Neural cell (in vitro differentiated cells): ENCODE data around the gene BRICD5.

Experiments used
- CTCF ChIP-seq: fragments of 450-650 bp; IDR thresholded peaks from 2 replicates; pipeline ENCODE4 v1.5.1; 2014; ENCODE audit warnings: antibody characterized with exemption, mild to moderate bottlenecking, moderate library complexity; ENCODE audit not compliant: poor library complexity, severe bottlenecking
- EP300 ChIP-seq: fragments of 450-650 bp; conservative IDR thresholded peaks from 2 replicates; pipeline ENCODE4 v1.6.1; 2014; ENCODE audit warnings: antibody characterized with exemption, mild to moderate bottlenecking, moderate library complexity; ENCODE audit not compliant: poor library complexity, severe bottlenecking
- EZH2 ChIP-seq: fragments of 200-600, 300-800 bp; shearing (Covaris generic), sonication (generic); IDR thresholded peaks from 2 replicates; pipeline ENCODE4 v1.6.1; 2014; ENCODE audit warnings: antibody characterized with exemption, low read length, borderline replicate concordance, mild to moderate bottlenecking; ENCODE audit not compliant: insufficient read depth, poor library complexity, severe bottlenecking
- RAD21 ChIP-seq: fragments of 450-650 bp; conservative IDR thresholded peaks from 2 replicates; pipeline ENCODE4 v1.6.1; 2014; ENCODE audit warnings: antibody characterized with exemption, mild to moderate bottlenecking, moderate library complexity
- SMC3 ChIP-seq: fragments of 450-650 bp; conservative IDR thresholded peaks from 2 replicates; pipeline ENCODE4 v1.6.1; 2014; ENCODE audit warnings: antibody characterized with exemption, mild to moderate bottlenecking, moderate library complexity; ENCODE audit not compliant: poor library complexity

DNA sequence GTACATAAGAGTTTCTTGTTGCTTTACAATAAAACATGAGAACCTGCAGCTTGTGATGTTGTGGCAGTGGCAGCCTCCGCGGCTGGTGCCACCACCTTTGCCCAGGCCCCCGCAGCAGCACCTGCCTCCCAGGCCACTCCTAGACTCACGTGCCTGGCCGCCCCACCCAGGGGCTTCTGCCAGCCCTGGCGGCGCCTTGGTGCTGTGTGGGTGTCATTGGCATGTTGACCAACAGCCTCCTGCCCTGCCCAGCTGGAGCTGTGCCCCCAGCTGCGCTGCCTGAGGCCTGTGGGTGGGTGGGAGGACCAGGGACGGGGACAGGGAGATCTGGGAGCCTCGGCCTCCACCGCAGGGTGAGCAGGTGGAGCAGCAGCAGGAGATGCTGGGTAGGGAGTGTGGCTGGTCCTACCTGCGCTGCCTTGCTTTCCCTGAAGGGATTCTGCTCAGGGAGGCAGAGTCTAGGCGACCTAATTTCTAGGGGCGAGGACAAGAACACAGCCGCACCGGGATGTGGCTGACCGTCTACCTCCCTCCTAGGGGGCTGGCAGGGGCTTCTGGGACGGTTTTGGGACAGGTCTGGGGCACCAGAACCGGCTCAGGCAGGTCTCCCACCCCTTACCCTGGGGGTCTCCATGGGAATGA, 25.2 kb upstream of the BRICD5 start:
- TF ChIP-seq CTCF (no peak), EZH2 (no peak), EP300 (no peak), RAD21 (no peak), SMC3 (no peak)
